Astrocyte of the cerebellum (primary cell): ENCODE measurements around the gene MRM1.

Experiments
- DNase-seq: peaks from one replicate; pipeline ENCODE4 v3.0.0-alpha.2; 2011; ENCODE audit warnings: low read depth
- H3K4me3 ChIP-seq: 2 replicates; pipeline ENCODE4 v1.5.1; 2011; ENCODE audit warnings: mild to moderate bottlenecking, low read depth, low read length, moderate library complexity
- CTCF ChIP-seq: IDR thresholded peaks from 2 replicates; pipeline ENCODE4 v1.5.1; 2012; ENCODE audit warnings: low read length, low read depth, moderate library complexity, mild to moderate bottlenecking; ENCODE audit errors: missing control alignments
- in situ Hi-C: cut with HindIII; loops from 2 replicates; pipeline ENCODE4 v1.10.0; 2017; ENCODE audit warnings: low sequenced_read_pairs

Gene MRM1

GRCh38 chr17:36647636-36648035 lies 46.3 kb downstream of the MRM1 start:
- H3K4me3 ChIP-seq = no peak overlapping the region
- TF ChIP-seq CTCF = peak; percentile 17
- in situ Hi-C loops = loop anchor here (5.0 to 25.0 kb wide), 2 partner anchors 40 to 415 kb away; no protein-coding TSS in a partner anchor
- DNase-seq = no peak

GRCh38 chr17:36650096-36650775 lies 48.9 kb downstream of the MRM1 start:
- DNase-seq = no peak
- in situ Hi-C loops = no loop called here
- no peak for TF ChIP-seq CTCF
- H3K4me3 ChIP-seq = no peak overlapping the region

- no peak for DNase-seq
- H3K4me3 ChIP-seq = no peak overlapping the region
- TF ChIP-seq CTCF = no peak
- in situ Hi-C loops = no loop called here
These were observed 52.0 kb downstream of the MRM1 start for GRCh38 chr17:36653374-36653773.

- in situ Hi-C loops = no loop called here
- no peak for DNase-seq
- no peak overlapping the region for H3K4me3 ChIP-seq
- no peak for TF ChIP-seq CTCF
These were observed 52.5 kb downstream of the MRM1 start for GRCh38 chr17:36653856-36654255.

- DNase-seq = no peak
- TF ChIP-seq CTCF = no peak
- in situ Hi-C loops = no loop called here
- H3K4me3 ChIP-seq = no peak overlapping the region
These were observed 54.3 kb downstream of the MRM1 start for GRCh38 chr17:36655726-36656125.

- in situ Hi-C loops = no loop called here
- no peak for DNase-seq
- TF ChIP-seq CTCF = no peak
- peak overlapping the region; percentile 33 for H3K4me3 ChIP-seq
These were observed 56.0 kb downstream of the MRM1 start for GRCh38 chr17:36657390-36657762.
